OCI-LY3 (cell line): ENCODE data around the gene TLL2.

Experiments used
- H2AFZ ChIP-seq: fragments of 200-600, 300-600 bp; shearing (Covaris generic); 2 replicates; pipeline ENCODE4 v1.6.0; 2014; ENCODE audit warnings: antibody characterized with exemption, low read depth, low read length
- H3K27ac ChIP-seq: fragments of 200-600, 300-600 bp; sonication (generic); 2 replicates; pipeline ENCODE4 v1.5.1; 2014; ENCODE audit warnings: mild to moderate bottlenecking, low read length, moderate library complexity, mixed read lengths
- H3K27me3 ChIP-seq: fragments of 200-600, 300-600 bp; sonication (generic); 2 replicates; pipeline ENCODE4 v1.6.1; 2014; ENCODE audit warnings: low read depth, low read length, mixed read lengths
- H3K36me3 ChIP-seq: fragments of 200-600, 300-600 bp; sonication (generic); replicated peaks from 2 replicates; pipeline ENCODE3; 2014; ENCODE audit warnings: low read depth, low read length, mixed read lengths
- H3K4me1 ChIP-seq: fragments of 300-600, 200-600 bp; sonication (generic); 2 replicates; pipeline ENCODE4 v1.6.1; 2014; ENCODE audit warnings: low read length, mixed read lengths
- H3K4me2 ChIP-seq: fragments of 200-600, 300-600 bp; sonication (generic); 2 replicates; pipeline ENCODE4 v1.6.1; 2014; ENCODE audit warnings: low read length, mixed read lengths
- H3K4me3 ChIP-seq: fragments of 300-600, 200-600 bp; sonication (generic); 2 replicates; pipeline ENCODE4 v1.5.1; 2014; ENCODE audit warnings: antibody characterized with exemption, mild to moderate bottlenecking, low read length, moderate library complexity
- H3K79me2 ChIP-seq: fragments of 300-600, 200-600 bp; shearing (Covaris generic); 2 replicates; pipeline ENCODE4 v1.6.1; 2014; ENCODE audit warnings: mild to moderate bottlenecking, low read length, mixed read lengths
- H3K9ac ChIP-seq: fragments of 300-600, 200-600 bp; shearing (Covaris generic); 2 replicates; pipeline ENCODE4 v1.6.0; 2014; ENCODE audit warnings: mild to moderate bottlenecking, low read length, moderate library complexity
- H3K9me3 ChIP-seq: fragments of 200-600, 300-600 bp; shearing (Covaris generic); 2 replicates; pipeline ENCODE4 v1.6.1; 2014; ENCODE audit warnings: low read length, mixed read lengths; ENCODE audit not compliant: insufficient read depth
- H4K20me1 ChIP-seq: fragments of 200-600, 300-600 bp; sonication (generic); 2 replicates; pipeline ENCODE4 v1.6.1; 2016; ENCODE audit warnings: low read length, mixed read lengths; ENCODE audit not compliant: insufficient read depth
- CTCF ChIP-seq: fragments of 200-600, 300-600 bp; sonication (generic); IDR thresholded peaks from 2 replicates; pipeline ENCODE4 v1.5.1; 2014; ENCODE audit warnings: antibody characterized with exemption, low read length, low read depth
- EZH2phosphoT487 ChIP-seq: fragments of 200-600 bp; shearing (Covaris generic); IDR thresholded peaks from 2 replicates; pipeline ENCODE4 v1.6.1; 2018; ENCODE audit warnings: antibody characterized with exemption, mixed run types, low read depth

Gene TLL2

GRCh38 chr10:96422525-96422924 lies 91.2 kb downstream of the TLL2 start:
- TF ChIP-seq CTCF (no peak), EZH2phosphoT487 (no peak)
- no peak overlapping the region for H3K4me3 ChIP-seq
- H3K9ac ChIP-seq = no peak overlapping the region
- no peaks in the 10 kb centered on the region for H3K36me3 ChIP-seq
- H4K20me1 ChIP-seq = no peaks in the 10 kb centered on the region
- no peak overlapping the region for H2AFZ ChIP-seq
- H3K4me2 ChIP-seq = no peak overlapping the region
- no peaks in the 10 kb centered on the region for H3K79me2 ChIP-seq
- H3K4me1 ChIP-seq = peaks cover 12% of the 10 kb centered on the region
- no peaks in the 10 kb centered on the region for H3K9me3 ChIP-seq
- H3K27me3 ChIP-seq = peaks cover 19% of the 10 kb centered on the region
- no peak overlapping the region for H3K27ac ChIP-seq

- H3K27me3 ChIP-seq = peaks cover 15% of the 10 kb centered on the region
- no peaks in the 10 kb centered on the region for H3K9me3 ChIP-seq
- H2AFZ ChIP-seq = no peak overlapping the region
- H3K9ac ChIP-seq = no peak overlapping the region
- no peaks in the 10 kb centered on the region for H4K20me1 ChIP-seq
- peaks cover 7% of the 10 kb centered on the region for H3K4me1 ChIP-seq
- TF ChIP-seq EZH2phosphoT487 (no peak), CTCF (no peak)
- no peak overlapping the region for H3K4me2 ChIP-seq
- H3K79me2 ChIP-seq = no peaks in the 10 kb centered on the region
- H3K27ac ChIP-seq = no peak overlapping the region
- no peaks in the 10 kb centered on the region for H3K36me3 ChIP-seq
- no peak overlapping the region for H3K4me3 ChIP-seq
Observed at GRCh38 chr10:96421995-96422394, 91.7 kb downstream of the TLL2 start.

- Histone ChIP-seq H3K79me2 (no peaks in the 10 kb centered on the region), H2AFZ (no peak overlapping the region), H3K4me1 (peaks cover 8% of the 10 kb centered on the region), H3K36me3 (no peaks in the 10 kb centered on the region), H3K4me2 (no peak overlapping the region), H3K9ac (no peak overlapping the region), H3K4me3 (no peak overlapping the region), H3K27ac (no peak overlapping the region), H3K9me3 (no peaks in the 10 kb centered on the region), H3K27me3 (peaks cover 4% of the 10 kb centered on the region; the same call in 1 of the 2 replicates), H4K20me1 (no peaks in the 10 kb centered on the region)
- no peak for TF ChIP-seq CTCF
- TF ChIP-seq EZH2phosphoT487 = no peak
Observed at GRCh38 chr10:96420228-96421009, 93.3 kb downstream of the TLL2 start.

GRCh38 chr10:96419351-96419750 lies 94.4 kb downstream of the TLL2 start:
- no peaks in the 10 kb centered on the region for H3K9me3 ChIP-seq
- no peaks in the 10 kb centered on the region for H3K79me2 ChIP-seq
- no peaks in the 10 kb centered on the region for H3K36me3 ChIP-seq
- no peak overlapping the region for H2AFZ ChIP-seq
- H3K27ac ChIP-seq = no peak overlapping the region
- H3K9ac ChIP-seq = no peak overlapping the region
- no peak overlapping the region for H3K4me2 ChIP-seq
- H3K27me3 ChIP-seq = no peaks in the 10 kb centered on the region
- TF ChIP-seq CTCF = no peak
- TF ChIP-seq EZH2phosphoT487 = no peak
- no peak overlapping the region for H3K4me3 ChIP-seq
- no peaks in the 10 kb centered on the region for H4K20me1 ChIP-seq
- H3K4me1 ChIP-seq = peaks cover 11% of the 10 kb centered on the region
